Measurements from ENCODE around the gene MCL1. TPM values are rescaled to one million over a fixed set of nuclear protein-coding genes. Genes with fewer than 3 reads are reported as not detected.

Gene MCL1
- total and polyA plus RNA-seq, 10 of the 15 experiments (the other 5 are each of a cell fraction or from before 2014, with no cell fraction given) = 18.1 to 148 (median 86.4) TPM

DNA sequence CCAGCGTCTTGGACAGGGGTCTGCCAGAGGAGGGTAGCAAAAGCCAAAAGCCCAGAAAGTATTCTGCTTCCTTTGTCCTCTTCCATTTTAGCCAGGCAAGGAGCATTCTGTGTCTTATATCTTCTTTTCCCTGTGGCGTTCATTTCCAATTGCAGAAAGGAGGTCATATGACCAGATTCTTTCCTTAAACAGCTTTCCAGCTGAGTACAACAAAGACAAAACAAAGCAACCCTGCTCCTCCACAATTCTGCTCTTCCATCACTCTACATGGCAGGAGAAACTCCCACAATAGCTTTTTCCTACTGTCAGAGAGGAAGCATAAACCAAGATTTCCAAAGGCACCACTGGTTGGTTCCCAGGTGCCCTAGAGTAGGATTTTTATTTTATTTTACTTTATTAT is 30.3 kb upstream of the MCL1 start:
- H3K9me3 ChIP-seq (replicated peaks; ENCODE audit: control insufficient read depth, insufficient read depth, low read length) = no peaks in the 10 kb centered on the region
- ChIA-PET CTCF (interaction anchor here (0.8 to 3.0 kb wide), 6 partner anchors 12 to 49 kb away, joined by 3 to 8 read pairs (median 6); partner anchors contain the start of gene ENSA), SMC1A (ENCODE audit: uncharacterized antibody, unreplicated experiment) (interaction anchor here (1.3 to 18.8 kb wide), 4 partner anchors 19 to 88 kb away, joined by 3 to 367 read pairs (median 20); partner anchors contain the start of genes ENSA and GOLPH3L), RAD21 (ENCODE audit: unreplicated experiment) (interaction anchor here (0.9 to 2.0 kb wide), 6 partner anchors 13 to 49 kb away, joined by 3 to 8 read pairs (median 4); partner anchors contain the start of genes ENSA and MCL1), POLR2A (interaction anchor here (0.5 to 7.3 kb wide), 5 partner anchors 11 to 413 kb away, joined by 3 to 95 read pairs (median 4); partner anchors contain the start of gene ENSA)
- in situ Hi-C loops (cut with MboI) (loop anchor here (5.0 kb wide), 1 partner anchor 42 kb away; no protein-coding TSS in a partner anchor), intact Hi-C loops (cut with micrococcal nuclease; ENCODE audit: unreplicated experiment) (loop anchor here (2.0 kb wide), 2 partner anchors 31 to 47 kb away; partner anchors contain the start of gene MCL1)
- WGBS (ENCODE audit: insufficient coverage, insufficient replicate concordance, low lambda C conversion rate, missing lambda C conversion rate) = 97% methylated on average over 2 of the region's 2 CpGs
- BruUV-seq (replicated peaks) = no TSS peak
- no peaks in the 10 kb centered on the region for H4K20me1 ChIP-seq (ENCODE audit: control insufficient read depth, insufficient read depth)
- no peak for DNase-seq (ENCODE audit: low read depth, low spot score)
- FAIRE-seq = no peak
- H3K4me1 ChIP-seq (ENCODE audit: control insufficient read depth, insufficient read depth, low read length) = peaks cover 36% of the 10 kb centered on the region
- H3K79me2 ChIP-seq (ENCODE audit: control insufficient read depth, insufficient read depth, low read length) = no peaks in the 10 kb centered on the region; the same call in none of the 2 replicates
- no peaks in the 10 kb centered on the region for H3K27me3 ChIP-seq (replicated peaks in 1 of 2; ENCODE audit: control insufficient read depth in 2 of 2, insufficient read depth in 2 of 2, low read length in 1 of 2)
- no peak for ATAC-seq
- no peak overlapping the region for H3K4me3 ChIP-seq
- no peak overlapping the region for H3K4me2 ChIP-seq (ENCODE audit: control insufficient read depth, insufficient read depth)
- 0 out of 4 replicates have a peak, but pooled peaks cover 0 to 4% of the 10 kb centered on the region in 2 experiments for H3K36me3 ChIP-seq (ENCODE audit: control insufficient read depth in 2 of 2, insufficient read depth in 2 of 2, low read length in 1 of 2)
- H2AFZ ChIP-seq (ENCODE audit: control insufficient read depth, low read depth, low read length) = no peak overlapping the region
- H3K9ac ChIP-seq (ENCODE audit: control insufficient read depth, insufficient read depth, low read length) = no peak overlapping the region
- no peak overlapping the region for H3K27ac ChIP-seq (ENCODE audit: control insufficient read depth, insufficient read depth)
- TF ChIP-seq CUX1 (IDR thresholded peaks at IDR 0.05; ENCODE audit: insufficient replicate concordance, low read depth, low read length) (no peak), ZBTB33 (IDR thresholded peaks at IDR 0.05) (no peak), KLF5 (IDR thresholded peaks at IDR 0.05; ENCODE audit: partially characterized antibody) (no peak), SKIL (IDR thresholded peaks at IDR 0.05; ENCODE audit: low read depth, poor library complexity, severe bottlenecking) (no peak), BCLAF1 (IDR thresholded peaks at IDR 0.05) (no peak), BRCA1 (IDR thresholded peaks at IDR 0.05; ENCODE audit: low read depth, low read length) (no peak)
- TF ChIP-seq, protein P1, sequence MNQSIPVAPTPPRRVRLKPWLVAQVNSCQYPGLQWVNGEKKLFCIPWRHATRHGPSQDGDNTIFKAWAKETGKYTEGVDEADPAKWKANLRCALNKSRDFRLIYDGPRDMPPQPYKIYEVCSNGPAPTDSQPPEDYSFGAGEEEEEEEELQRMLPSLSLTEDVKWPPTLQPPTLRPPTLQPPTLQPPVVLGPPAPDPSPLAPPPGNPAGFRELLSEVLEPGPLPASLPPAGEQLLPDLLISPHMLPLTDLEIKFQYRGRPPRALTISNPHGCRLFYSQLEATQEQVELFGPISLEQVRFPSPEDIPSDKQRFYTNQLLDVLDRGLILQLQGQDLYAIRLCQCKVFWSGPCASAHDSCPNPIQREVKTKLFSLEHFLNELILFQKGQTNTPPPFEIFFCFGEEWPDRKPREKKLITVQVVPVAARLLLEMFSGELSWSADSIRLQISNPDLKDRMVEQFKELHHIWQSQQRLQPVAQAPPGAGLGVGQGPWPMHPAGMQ (IDR thresholded peaks at IDR 0.05; ENCODE audit: borderline replicate concordance) = no peak
